ENCODE results near the gene RNF213. TPM values are rescaled to one million over a fixed set of nuclear protein-coding genes. Genes with fewer than 3 reads are reported as not detected.
"Not testable (repeated sequence)": the region's sequence is repeated elsewhere in the genome, so short reads cannot be mapped to it uniquely, and the experiment has no call there.

RNF213 gene
- total RNA-seq, 2 experiments from 2014 or later = 152 TPM

DNA sequence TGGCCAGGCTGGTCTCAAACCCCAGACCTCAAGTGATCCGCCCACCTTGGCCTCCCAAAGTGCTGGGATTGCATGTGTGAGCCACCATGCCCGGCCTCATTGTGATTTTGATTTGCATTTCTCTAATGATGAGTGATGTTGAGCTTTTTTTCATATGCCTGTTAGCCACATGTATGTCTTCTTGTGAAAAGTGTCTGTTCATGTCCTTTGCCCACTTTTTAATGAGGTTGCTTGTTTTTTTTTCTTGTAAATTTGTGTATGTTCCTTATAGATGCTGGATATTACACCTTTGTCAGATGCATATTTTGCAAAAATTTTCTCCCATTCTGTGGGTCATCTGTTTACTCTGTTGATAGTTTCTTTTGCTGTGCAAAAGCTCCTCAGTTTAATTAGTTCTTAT lies 40.1 kb downstream of the RNF213 start:
- CTCF ChIA-PET, POLR2A ChIA-PET: not testable (repeated sequence)

DNA sequence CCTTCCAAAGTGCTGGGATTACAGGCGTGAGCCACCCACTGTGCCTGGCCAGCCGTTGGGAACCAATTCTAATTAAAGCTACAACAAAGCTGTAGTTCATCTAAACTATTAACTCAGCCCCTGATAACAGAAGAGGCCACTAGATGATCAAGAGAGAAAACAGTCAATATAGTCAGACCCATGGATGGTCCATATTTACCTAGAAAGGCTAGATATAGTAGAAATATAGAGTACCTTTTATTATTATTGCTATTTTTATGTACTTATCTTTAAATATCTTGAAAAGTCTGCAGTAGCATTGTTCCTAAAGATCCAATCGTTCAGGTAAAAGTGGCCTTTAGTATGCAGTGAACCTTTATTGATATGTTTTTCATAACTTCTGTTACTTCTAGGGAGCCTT lies 43.2 kb downstream of the RNF213 start:
- ChIA-PET POLR2A (no interaction called here), CTCF (interaction anchor here (0.9 kb wide), 1 partner anchor 47 kb away, joined by 3 read pairs; no protein-coding TSS in a partner anchor)

DNA sequence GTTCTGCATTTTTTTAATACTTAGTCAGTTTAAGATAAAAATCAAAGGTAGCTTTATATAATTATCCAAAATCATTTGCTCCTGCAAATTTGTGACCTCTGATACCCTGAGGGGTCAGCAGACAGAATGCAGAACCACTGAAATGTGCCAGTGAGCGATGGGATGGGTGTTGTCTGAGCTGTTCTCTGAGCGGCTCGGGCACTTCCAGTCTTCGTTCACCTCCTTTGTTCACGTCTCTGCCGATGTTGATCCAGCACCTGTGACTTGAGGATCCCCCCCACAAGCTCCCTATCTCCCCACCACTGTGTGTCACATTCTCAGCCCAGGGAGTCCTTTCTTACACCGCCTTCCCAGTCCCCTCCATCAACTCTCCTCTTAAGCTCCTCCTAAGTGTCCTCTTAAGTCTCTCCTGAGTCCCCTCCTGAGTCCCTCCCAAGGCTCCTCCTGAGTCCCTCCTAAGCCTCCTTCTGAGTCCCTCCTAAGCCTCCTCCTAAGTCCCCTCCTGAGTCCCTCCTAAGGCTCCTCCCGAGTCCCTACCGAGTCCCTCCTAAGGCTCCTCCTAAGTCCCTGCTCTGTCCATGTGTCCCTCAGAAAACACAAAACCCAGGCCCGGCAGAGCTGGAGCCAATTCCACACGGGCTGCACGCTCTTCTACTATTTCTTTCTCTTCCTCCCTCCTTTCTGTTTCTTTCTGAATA lies 47.5 kb downstream of the RNF213 start:
- ChIA-PET CTCF (no interaction called here), POLR2A (interaction anchor here (0.6 kb wide), 1 partner anchor 44 kb away, joined by 3 read pairs; no protein-coding TSS in a partner anchor)

DNA sequence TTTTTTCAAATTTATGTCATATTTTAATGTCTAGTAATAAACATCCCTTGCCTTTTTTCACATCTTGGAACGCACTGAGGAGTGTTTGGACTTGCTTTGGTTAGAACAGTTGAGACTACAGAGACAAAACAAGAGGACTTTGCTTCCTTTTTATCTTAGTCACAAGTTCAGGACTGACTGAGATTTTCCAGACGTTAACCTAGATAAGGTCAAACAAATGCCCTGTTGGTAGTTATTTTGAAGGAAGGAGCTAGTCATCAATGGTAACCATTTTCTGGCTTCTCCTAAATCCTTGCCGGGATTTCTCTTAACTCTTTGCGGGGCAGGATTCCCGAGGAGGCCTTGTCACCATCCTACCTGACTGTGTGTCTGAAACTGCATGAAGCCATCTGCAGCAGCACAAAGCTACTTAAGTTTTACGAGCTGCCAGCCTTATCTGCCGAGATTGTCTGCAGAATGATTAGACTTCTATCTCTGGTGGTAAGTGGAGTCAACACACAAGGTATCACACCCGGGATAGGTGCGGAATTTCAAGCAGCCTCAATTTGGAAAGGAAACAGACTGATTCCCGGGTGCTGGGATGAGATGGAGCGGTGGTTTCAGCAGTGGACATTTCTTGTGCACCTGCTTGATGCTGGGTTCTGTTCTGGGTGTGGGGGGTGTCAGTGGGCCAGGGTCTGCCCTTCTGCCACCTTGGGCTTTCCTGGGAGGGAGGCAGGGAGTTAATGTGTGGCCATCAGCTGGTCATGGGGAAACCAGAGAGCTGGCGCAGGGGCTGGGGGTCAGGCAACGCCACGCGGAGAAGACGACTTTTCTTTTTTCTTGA lies 48.3 kb downstream of the RNF213 start:
- ChIA-PET CTCF (interaction anchor here (0.7 to 1.3 kb wide), 3 partner anchors 11 to 483 kb away, joined by 3 read pairs; no protein-coding TSS in a partner anchor), POLR2A (interaction anchor here (0.5 to 0.6 kb wide), 3 partner anchors 10 to 45 kb away, joined by 3 to 9 read pairs (median 3); no protein-coding TSS in a partner anchor)

DNA sequence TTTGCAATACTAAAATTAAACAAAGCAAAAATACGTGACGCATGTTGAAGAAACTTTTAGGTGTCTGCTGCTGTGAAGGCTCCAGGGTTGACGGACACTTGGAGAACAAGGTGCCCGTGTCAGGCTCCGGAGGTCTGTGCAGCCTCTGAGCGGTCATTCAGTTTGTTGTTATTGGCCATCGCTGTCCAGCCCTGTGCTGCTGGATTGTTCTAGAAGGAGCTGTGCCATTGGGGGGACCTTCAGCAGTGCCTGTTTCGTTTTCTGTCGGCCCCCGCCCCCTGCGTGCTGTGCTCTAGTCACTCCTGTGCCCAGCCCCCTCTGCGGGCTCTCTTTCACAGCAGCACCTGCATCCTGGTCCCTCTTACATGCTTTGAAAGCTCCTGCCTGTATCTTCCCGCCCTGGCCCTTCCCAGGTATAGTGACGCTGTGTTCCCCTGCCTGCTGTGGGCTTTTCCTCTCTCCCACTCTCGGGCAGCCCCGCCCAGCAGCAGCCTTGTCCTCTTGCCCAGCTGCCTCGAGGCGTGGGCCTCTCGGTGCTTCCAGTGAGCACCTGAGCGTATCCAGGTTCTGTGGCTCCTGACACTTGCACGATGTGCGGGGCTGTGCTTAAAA lies 50.7 kb downstream of the RNF213 start:
- ChIA-PET POLR2A (no interaction called here), CTCF (no interaction called here)

DNA sequence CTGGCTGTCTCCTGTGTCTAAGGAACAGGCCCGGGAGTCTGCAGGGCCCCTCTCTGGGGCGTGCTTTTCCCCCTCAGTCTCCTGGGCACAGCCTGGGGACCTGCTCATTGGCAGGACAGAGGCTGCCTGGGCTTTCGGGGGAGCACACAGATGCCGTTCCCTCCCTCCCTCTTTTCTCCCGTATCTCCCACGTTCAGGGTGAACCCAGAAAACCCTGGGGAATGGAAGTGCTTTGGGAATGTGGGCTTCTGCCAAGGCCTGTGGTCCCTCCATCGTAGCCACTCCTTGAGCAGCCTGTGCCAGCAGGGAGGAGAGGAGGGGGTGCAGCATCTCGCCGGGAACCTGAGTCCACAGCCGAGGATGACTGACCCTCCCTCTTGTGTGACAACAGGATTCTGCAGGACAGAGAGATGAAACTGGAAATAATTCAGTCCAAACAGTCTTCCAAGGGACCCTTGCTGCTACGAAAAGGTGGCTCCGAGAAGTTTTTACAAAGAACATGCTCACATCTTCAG lies 52.0 kb downstream of the RNF213 start:
- CTCF ChIA-PET = no interaction called here
- POLR2A ChIA-PET = no interaction called here

DNA sequence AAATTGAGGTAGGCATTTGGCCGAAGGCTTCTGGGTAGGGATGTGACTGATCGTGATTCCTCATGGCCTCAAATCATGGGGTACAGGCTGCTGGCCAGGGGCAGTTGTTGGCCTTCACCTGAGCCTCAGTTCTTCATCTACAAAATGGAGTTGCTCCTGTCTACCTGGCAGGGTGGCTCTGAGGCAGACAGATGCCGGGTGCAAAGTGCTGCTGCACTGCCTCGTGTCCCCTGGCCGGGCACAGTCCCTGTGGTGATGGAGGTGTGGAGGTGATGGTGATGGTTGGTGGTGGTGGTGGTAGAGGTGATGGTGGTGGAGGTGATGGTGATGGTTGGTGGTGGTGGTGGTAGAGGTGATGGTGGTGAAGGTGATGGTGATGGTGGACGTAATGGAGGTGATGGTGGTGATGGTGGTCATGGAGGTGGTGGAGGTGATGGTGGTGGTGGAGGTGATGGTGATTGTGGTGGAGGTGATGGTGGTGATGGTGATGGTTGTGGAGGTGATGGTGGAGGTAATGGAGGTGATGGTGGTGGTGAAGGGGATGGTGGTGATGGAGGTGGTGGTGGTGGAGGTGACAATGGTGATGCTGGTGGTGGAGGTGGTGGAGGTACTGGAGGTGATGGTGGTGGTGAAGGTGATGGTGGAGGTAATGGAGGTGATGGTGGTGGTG lies 52.6 kb downstream of the RNF213 start:
- ChIA-PET CTCF (no interaction called here), POLR2A (no interaction called here)

DNA sequence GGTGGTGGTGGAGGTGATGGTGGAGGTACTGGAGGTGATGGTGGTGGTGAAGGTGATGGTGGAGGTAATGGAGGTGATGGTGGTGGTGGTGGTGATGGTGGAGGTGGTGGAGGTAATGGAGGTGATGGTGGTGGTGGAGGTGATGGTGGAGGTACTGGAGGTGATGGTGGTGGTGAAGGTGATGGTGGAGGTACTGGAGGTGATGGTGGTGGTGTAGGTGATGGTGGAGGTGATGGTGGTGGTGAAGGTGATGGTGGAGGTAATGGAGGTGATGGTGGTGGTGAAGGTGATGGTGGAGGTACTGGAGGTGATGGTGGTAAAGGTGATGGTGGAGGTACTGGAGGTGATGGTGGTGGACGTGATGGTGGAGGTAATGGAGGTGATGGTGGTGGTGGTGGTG lies 53.3 kb downstream of the RNF213 start:
- POLR2A ChIA-PET, CTCF ChIA-PET: not testable (repeated sequence)

DNA sequence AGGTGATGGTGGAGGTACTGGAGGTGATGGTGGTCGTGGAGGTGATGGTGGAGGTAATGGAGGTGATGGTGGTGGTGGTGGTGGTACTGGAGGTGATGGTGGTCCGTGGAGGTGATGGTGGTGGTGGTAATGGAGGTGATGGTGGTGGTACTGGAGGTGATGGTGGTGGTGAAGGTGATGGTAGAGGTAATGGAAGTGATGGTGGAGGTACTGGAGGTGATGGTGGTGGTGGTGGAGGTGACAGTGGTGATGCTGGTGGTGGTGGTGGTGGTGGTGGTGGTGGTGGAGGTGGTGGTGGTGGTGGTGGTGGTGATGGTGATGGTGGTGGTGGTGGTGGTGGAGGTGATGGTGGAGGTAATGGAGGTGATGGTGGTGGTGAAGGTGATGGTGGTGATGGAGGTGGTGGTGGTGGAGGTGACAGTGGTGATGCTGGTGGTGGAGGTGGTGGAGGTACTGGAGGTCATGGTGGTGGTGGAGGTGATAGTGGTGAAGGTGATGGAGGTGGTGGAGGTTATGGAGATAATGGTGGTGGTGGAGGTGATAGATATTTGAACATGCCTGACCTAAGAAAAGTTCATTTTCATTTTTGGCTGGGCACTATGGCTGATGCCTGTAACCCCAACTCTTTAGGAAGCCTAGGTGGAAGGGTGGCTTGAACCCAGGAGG lies 55.0 kb downstream of the RNF213 start:
- CTCF ChIA-PET = no interaction called here
- POLR2A ChIA-PET = no interaction called here

DNA sequence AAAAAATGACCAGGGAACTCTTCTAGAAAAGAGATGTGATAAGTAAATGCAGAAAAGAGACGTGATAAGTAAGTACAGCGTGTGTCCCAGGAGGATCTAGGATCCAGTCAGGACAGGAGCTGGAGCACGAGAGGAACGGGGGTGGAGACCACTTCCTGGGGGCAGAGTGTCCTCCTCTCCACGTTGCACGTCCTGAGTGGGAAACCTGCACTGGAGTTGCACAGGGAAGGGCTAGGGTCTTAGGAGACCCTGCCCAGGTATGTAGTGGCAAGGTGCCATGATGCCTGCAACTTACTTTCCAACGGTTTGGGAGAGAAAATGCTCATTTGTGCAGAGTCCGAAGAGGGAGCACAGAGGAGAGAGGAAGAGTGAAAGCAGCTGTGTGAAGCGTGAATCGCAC lies 55.8 kb downstream of the RNF213 start:
- CTCF ChIA-PET = no interaction called here
- POLR2A ChIA-PET = no interaction called here

DNA sequence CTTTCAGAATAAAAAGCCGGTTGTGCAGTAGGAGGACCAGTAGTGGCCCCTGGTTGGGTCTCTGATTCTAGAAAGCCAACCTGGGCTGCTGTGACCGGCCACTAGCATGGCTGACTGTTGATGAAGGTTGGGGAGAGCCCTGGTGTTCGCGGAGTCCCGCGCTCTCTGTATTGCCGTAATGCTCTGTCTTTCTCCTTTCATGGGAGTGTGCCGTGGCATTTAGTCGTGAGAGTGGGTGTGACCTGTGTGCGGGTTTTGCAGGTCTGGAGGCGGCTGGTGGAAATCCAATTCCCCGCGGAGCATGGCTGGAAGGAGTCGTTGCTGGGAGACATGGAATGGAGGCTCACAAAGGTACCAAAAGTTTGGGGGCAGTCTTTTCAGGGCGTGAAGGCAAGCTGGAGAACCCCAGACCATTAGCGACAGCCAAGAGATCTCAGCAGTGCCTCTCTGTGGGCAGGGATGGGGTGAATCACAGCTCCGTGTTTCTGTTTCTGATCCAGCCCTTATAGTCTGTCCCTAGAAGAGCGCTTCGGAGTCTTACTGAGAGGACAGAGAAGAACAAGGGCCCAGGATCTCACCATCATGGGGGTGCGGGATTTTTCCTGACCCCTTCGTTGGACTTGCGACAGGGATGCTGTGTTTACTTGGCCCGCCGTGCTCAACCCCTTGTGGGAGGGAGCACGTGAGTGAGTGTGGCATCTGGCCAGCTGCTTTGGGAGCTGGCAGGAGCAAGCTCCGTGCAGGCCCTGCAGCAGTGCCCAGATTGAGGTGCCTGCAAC lies 56.5 kb downstream of the RNF213 start:
- POLR2A ChIA-PET = interaction anchor here (1.0 kb wide), 1 partner anchor 10 kb away, joined by 7 read pairs; no protein-coding TSS in a partner anchor
- CTCF ChIA-PET = no interaction called here

DNA sequence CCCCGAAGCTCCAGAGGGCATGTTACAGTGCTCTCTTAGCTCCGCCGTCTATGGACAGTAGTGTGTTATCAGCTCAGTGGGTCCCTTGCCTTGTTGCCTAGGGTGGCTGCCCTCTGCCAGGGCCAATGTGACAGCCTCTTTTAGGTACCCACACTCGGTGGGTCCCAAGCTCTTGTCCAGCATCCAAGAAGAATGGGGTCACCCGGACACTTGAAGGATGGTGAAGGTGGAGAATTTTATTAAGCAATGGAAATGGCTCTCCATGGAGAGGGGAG lies 57.0 kb downstream of the RNF213 start:
- ChIA-PET POLR2A (interaction anchor here (1.0 kb wide), 1 partner anchor 11 kb away, joined by 7 read pairs; no protein-coding TSS in a partner anchor), CTCF (no interaction called here)

DNA sequence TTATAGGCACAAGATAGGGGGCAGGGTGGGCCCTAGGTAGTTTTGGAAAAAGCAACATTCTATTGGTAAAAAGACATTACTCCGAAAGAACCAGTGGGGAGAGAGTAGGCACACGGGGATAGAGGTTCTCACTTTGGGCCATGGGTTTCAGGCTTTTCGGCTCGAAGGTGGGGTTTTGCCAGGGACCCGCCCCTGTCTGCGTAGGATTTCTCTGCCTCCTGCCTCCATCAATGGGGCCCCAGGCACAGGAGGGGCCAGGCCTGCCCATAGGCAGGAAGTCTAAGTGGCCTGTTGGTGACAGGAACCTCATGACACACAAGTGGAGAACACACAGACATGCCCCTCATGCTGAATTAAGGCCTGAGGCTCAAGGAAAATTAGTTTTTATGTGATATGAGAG lies 57.5 kb downstream of the RNF213 start:
- CTCF ChIA-PET = no interaction called here
- POLR2A ChIA-PET = interaction anchor here (0.7 to 1.0 kb wide), 2 partner anchors 9 to 11 kb away, joined by 3 to 7 read pairs; no protein-coding TSS in a partner anchor

DNA sequence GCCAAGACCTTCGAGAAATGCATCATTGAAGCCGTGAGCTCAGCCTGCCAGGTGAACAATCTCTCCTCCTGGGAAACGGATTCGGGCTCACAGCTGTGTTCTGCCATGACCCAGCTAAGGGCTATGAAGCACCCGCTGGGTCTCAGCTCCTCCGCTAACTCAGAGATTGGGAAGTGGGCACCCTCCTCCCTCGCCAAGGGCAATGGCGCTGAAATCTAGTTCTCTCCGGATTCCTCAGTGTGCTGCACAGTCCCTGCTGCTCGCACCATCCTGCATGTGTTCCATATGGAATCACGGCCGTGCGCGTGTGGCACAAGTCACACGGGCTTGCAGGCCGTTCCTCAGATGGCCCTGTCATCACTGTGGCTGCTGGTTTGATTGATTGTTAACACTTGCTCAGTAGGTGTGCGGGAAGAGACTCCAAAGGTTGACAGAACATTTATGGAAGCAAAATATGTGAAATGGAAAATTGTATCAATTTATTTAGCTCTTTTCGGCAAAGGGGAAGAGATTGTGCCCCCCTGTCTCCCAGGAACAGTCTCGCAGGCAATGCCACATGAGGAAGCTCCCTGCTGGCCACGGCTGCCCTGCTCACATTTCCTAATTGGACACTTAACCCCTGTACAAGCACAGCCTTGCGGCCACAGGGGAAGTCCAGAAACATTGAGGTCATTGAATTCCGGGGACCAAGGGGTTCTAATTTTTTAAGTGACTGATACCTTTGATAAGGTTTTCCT lies 58.8 kb downstream of the RNF213 start:
- CTCF ChIA-PET = no interaction called here

DNA sequence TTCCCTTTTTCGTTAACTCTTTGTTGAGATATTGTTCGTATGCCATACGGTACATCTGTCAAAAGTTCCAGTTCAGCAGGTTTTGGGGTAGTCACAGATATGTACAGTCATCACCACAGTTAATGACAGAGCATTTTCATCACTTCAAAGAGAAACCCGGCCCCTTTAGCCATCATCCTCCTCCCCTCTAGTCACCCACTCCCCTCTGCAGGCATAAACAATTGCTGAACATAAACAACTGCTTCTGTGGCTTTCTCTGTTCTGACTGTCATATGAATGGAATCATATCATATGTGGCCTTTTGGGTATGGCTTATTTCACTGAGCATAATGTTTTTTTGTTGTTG lies 59.3 kb downstream of the RNF213 start:
- POLR2A ChIA-PET = no interaction called here

More for the DNA sequence above, 58.8 kb downstream of the RNF213 start:
- POLR2A ChIA-PET = no interaction called here

DNA sequence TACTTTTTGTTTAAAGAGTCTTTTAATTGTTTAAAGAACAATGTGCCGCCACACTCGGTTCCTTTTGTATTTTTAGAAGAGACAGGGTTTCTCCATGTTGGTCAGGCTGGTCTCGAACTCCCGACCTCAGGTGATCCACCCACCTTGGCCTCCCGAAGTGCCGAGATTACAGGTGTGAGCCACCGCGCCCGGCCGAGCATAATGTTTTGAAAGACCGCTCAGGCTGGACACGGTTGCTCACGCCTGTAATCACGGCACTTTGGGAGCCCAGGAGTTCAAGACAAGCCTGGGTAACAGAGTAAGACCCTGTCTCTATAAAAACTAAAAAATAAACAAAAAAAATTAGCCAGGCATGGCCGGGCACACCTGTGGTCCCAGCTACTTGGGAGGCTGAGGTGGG lies 59.8 kb downstream of the RNF213 start:
- POLR2A ChIA-PET = no interaction called here
- CTCF ChIA-PET = no interaction called here

More for the DNA sequence above, 59.3 kb downstream of the RNF213 start:
- CTCF ChIA-PET = no interaction called here

DNA sequence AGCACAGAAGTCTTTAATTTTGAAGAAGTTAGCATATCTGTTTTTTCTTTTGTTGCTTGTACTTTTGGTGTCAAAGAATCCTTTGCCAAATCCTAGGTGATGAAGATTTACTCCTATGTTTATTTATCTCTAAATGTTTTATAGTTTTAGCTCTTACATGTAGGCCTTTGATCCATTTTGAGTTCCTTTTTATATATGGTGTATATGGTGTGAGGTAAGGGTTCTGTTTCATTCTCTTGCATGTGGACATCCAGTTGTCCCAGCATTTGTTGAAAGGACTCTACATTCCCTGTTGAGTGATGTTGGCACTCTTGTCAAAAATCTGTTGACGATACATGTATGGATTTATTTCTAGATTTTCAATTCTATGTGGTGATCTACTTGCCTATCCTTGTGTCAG lies 62.2 kb downstream of the RNF213 start:
- POLR2A ChIA-PET = interaction anchor here (0.5 kb wide), 1 partner anchor 56 kb away, joined by 3 read pairs; no protein-coding TSS in a partner anchor
- CTCF ChIA-PET = interaction anchor here (0.6 kb wide), 1 partner anchor 110 kb away, joined by 3 read pairs; no protein-coding TSS in a partner anchor

DNA sequence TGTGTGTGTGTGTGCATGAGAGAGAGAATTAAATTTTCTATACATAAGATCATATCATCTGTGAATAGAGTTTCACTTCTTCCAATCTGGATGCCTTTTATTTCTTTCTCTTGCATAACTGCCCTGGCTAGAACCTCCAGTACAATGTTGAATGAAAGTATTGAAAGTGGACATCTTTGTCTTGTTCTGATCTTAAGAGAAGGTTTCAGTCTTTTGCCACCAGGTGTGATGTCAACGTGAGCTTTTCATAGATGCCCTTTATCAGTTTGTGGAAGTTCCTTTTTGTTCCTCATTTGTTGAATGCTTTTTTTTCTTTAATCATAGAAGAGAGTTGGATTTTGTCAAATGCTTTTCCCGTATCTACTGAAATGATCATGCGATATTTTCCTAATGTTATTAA lies 63.3 kb downstream of the RNF213 start:
- POLR2A ChIA-PET = no interaction called here
- CTCF ChIA-PET = no interaction called here

Data from activated CD8-positive, alpha-beta memory T cell treated with anti-CD3 and anti-CD28 coated beads for 36 hours (primary cell).